Body of pancreas (tissue), 4 donors: ENCODE data around the gene LILRB1.

ENCODE experiments used
- POLR2A ChIP-seq, 3 donors: fragments of 450-650 bp; IDR thresholded peaks; one replicate each; pipeline ENCODE4 v1.6.1; 2016; ENCODE audit warnings: antibody characterized with exemption in 3 of 3, mild to moderate bottlenecking in 2 of 3
- TF ChIP-seq, protein P1 (sequence below), 7 experiments: fragments of 450-650 bp in 4 of 7; fragments of 200-600 bp in 3 of 7; sonication (generic) in 3 of 7; IDR thresholded peaks; one replicate each; pipeline ENCODE4 v1.5.1; 2016 to 2019; ENCODE audit warnings: antibody characterized with exemption in 7 of 7

DNA sequence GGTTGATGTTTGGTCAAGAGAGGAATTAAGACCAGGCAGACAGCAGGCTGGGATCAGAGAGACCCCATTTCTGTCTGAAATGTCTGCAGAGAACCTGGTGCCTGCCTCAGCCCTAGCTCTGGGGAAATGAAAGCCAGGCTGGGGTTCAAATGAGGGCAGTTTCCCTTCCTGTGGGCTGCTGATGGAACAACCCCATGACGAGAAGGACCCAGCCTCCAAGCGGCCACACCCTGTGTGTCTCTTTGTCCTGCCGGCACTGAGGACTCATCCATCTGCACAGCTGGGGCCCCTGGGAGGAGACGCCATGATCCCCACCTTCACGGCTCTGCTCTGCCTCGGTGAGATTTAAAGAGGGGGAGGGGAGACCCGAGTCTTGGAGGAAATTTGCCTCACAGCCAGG, 32.4 kb downstream of the LILRB1 start, which contains the start of gene LILRB4:
- TF ChIP-seq, protein P1, sequence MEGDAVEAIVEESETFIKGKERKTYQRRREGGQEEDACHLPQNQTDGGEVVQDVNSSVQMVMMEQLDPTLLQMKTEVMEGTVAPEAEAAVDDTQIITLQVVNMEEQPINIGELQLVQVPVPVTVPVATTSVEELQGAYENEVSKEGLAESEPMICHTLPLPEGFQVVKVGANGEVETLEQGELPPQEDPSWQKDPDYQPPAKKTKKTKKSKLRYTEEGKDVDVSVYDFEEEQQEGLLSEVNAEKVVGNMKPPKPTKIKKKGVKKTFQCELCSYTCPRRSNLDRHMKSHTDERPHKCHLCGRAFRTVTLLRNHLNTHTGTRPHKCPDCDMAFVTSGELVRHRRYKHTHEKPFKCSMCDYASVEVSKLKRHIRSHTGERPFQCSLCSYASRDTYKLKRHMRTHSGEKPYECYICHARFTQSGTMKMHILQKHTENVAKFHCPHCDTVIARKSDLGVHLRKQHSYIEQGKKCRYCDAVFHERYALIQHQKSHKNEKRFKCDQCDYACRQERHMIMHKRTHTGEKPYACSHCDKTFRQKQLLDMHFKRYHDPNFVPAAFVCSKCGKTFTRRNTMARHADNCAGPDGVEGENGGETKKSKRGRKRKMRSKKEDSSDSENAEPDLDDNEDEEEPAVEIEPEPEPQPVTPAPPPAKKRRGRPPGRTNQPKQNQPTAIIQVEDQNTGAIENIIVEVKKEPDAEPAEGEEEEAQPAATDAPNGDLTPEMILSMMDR (IDR thresholded peaks at IDR 0.05) = no peak
- TF ChIP-seq POLR2A (IDR thresholded peaks at IDR 0.05) = peak in 1 of 3 donors; percentile 45
